Activated CD4-positive, alpha-beta memory T cell treated with anti-CD3 and anti-CD28 coated beads for 36 hours (primary cell): ENCODE results near the gene FBXL4. TPM values are rescaled to one million over a fixed set of nuclear protein-coding genes. Genes with fewer than 3 reads are reported as not detected.

Experiments
- CTCF ChIA-PET: fragments of 350-600 bp; sonication (Branson Sonifier 250); formaldehyde crosslinking; loops from one replicate; lab custom pipeline; 2021; ENCODE audit warnings: antibody characterized with exemption, inconsistent platforms; lab: Charles Lee
- POLR2A ChIA-PET: fragments of 350-600 bp; sonication (Branson Sonifier 250); formaldehyde crosslinking; loops from one replicate; lab custom pipeline; 2021; ENCODE audit warnings: antibody characterized with exemption; lab: Charles Lee
- DNase-seq: peaks from one replicate; pipeline ENCODE4 v3.0.0-alpha.2; 2020
- H3K27ac Mint-ChIP-seq: one replicate; pipeline ENCODE4 v1.8.0; 2021; ENCODE audit warnings: mixed read lengths
- H3K27me3 Mint-ChIP-seq: one replicate; pipeline ENCODE4 v1.8.0; 2021; ENCODE audit warnings: mixed read lengths
- H3K36me3 Mint-ChIP-seq: one replicate; pipeline ENCODE4 v1.8.0; 2021; ENCODE audit warnings: mixed read lengths
- H3K4me1 Mint-ChIP-seq: one replicate; pipeline ENCODE4 v1.8.0; 2021; ENCODE audit warnings: low read depth, mixed read lengths
- H3K4me3 Mint-ChIP-seq: one replicate; pipeline ENCODE4 v1.8.0; 2021; ENCODE audit warnings: mild to moderate bottlenecking, mixed read lengths
- H3K9me3 Mint-ChIP-seq: one replicate; pipeline ENCODE4 v1.8.0; 2021; ENCODE audit warnings: mixed read lengths
- intact Hi-C: fragments of 100-400 bp; cut with micrococcal nuclease; formaldehyde crosslinking; loops from one replicate; pipeline ENCODE4 v1.15.1; 2023
- total RNA-seq, 2 experiments: library from RNA; stranded (reverse); gene quantifications; one replicate each; pipeline ENCODE4 v1.2.3, GENCODE V29; 2021

The FBXL4 gene
- total RNA-seq, 2 experiments from 2014 or later, result 13.8 TPM

GRCh38 chr6:98834060-98835031, 113.4 kb downstream of the FBXL4 start, which contains the start of gene POU3F2:
POU3F2 (plus strand) TSS chr6:98834574; CDS start chr6:98834874, 300 bp downstream.
- H3K27me3 Mint-ChIP-seq, result peaks cover 68% of the 10 kb centered on the region

GRCh38 chr6:98833307-98834059, 114.3 kb downstream of the FBXL4 start:
- ChIA-PET CTCF (interaction anchor here (0.8 to 1.5 kb wide), 3 partner anchors 12 to 14 kb away, joined by 3 to 5 read pairs (median 3); no protein-coding TSS in a partner anchor), POLR2A (interaction anchor here (0.7 kb wide), 1 partner anchor 57 kb away, joined by 3 read pairs; no protein-coding TSS in a partner anchor)
- no peak overlapping the region for H3K27ac Mint-ChIP-seq
- no peaks in the 10 kb centered on the region for H3K36me3 Mint-ChIP-seq
- peaks cover 72% of the 10 kb centered on the region for H3K27me3 Mint-ChIP-seq
- H3K4me1 Mint-ChIP-seq, result peaks cover 45% of the 10 kb centered on the region
- no peak for DNase-seq
- intact Hi-C loops, result loop anchor here (1.0 to 10.0 kb wide), 6 partner anchors 8 to 1549 kb away; partner anchors contain the start of genes FBXL4 and MMS22L
- H3K4me3 Mint-ChIP-seq, result peak overlapping the region; percentile 65
- H3K9me3 Mint-ChIP-seq, result no peaks in the 10 kb centered on the region

More at GRCh38 chr6:98834060-98835031, 113.4 kb downstream of the FBXL4 start, which contains the start of gene POU3F2:
- H3K36me3 Mint-ChIP-seq, result no peaks in the 10 kb centered on the region
- no peaks in the 10 kb centered on the region for H3K9me3 Mint-ChIP-seq
- intact Hi-C loops, result loop anchor here (1.0 to 10.0 kb wide), 4 partner anchors 57 to 1550 kb away; partner anchors contain the start of genes FBXL4 and MMS22L
- ChIA-PET POLR2A (interaction anchor here (0.7 kb wide), 1 partner anchor 58 kb away, joined by 3 read pairs; no protein-coding TSS in a partner anchor), CTCF (interaction anchor here (1.2 kb wide), 1 partner anchor 11 kb away, joined by 3 read pairs; no protein-coding TSS in a partner anchor)
- no peak within 1 kb of the TSS for H3K27ac Mint-ChIP-seq
- DNase-seq, result peak; percentile 81
- H3K4me3 Mint-ChIP-seq, result peak within 1 kb of the TSS; percentile 65
- H3K4me1 Mint-ChIP-seq, result peaks cover 38% of the 10 kb centered on the region

- peak overlapping the region; percentile 65 for H3K4me3 Mint-ChIP-seq
- DNase-seq, result peak; percentile 49
- no peaks in the 10 kb centered on the region for H3K9me3 Mint-ChIP-seq
- ChIA-PET POLR2A (no interaction called here), CTCF (interaction anchor here (0.8 to 1.5 kb wide), 2 partner anchors 13 to 14 kb away, joined by 3 to 5 read pairs; no protein-coding TSS in a partner anchor)
- no peak overlapping the region for H3K27ac Mint-ChIP-seq
- H3K27me3 Mint-ChIP-seq, result peaks cover 73% of the 10 kb centered on the region
- peaks cover 49% of the 10 kb centered on the region for H3K4me1 Mint-ChIP-seq
- intact Hi-C loops, result loop anchor here (1.0 to 10.0 kb wide), 5 partner anchors 8 to 1548 kb away; partner anchors contain the start of gene MMS22L
- H3K36me3 Mint-ChIP-seq, result no peaks in the 10 kb centered on the region
These were observed 114.8 kb downstream of the FBXL4 start for GRCh38 chr6:98833057-98833306.

GRCh38 chr6:98832284-98833056, 115.3 kb downstream of the FBXL4 start:
- H3K36me3 Mint-ChIP-seq, result no peaks in the 10 kb centered on the region
- peaks cover 49% of the 10 kb centered on the region for H3K4me1 Mint-ChIP-seq
- no peaks in the 10 kb centered on the region for H3K9me3 Mint-ChIP-seq
- H3K4me3 Mint-ChIP-seq, result peak overlapping the region; percentile 65
- no peak overlapping the region for H3K27ac Mint-ChIP-seq
- intact Hi-C loops, result loop anchor here (1.0 to 10.0 kb wide), 5 partner anchors 7 to 1548 kb away; partner anchors contain the start of gene MMS22L
- H3K27me3 Mint-ChIP-seq, result peaks cover 71% of the 10 kb centered on the region
- DNase-seq, result no peak
- ChIA-PET POLR2A (no interaction called here), CTCF (interaction anchor here (0.8 to 1.5 kb wide), 2 partner anchors 13 to 15 kb away, joined by 3 to 5 read pairs; no protein-coding TSS in a partner anchor)

GRCh38 chr6:98831959-98832283, 115.8 kb downstream of the FBXL4 start:
- H3K36me3 Mint-ChIP-seq, result no peaks in the 10 kb centered on the region
- intact Hi-C loops, result loop anchor here (5.0 to 10.0 kb wide), 3 partner anchors 55 to 1547 kb away; partner anchors contain the start of gene MMS22L
- peaks cover 72% of the 10 kb centered on the region for H3K27me3 Mint-ChIP-seq
- peaks cover 53% of the 10 kb centered on the region for H3K4me1 Mint-ChIP-seq
- H3K27ac Mint-ChIP-seq, result no peak overlapping the region
- POLR2A ChIA-PET, result no interaction called here
- DNase-seq, result no peak
- H3K9me3 Mint-ChIP-seq, result no peaks in the 10 kb centered on the region
- peak overlapping the region; percentile 53 for H3K4me3 Mint-ChIP-seq
- CTCF ChIA-PET, result no interaction called here

- no peak for DNase-seq
- H3K27ac Mint-ChIP-seq, result no peak overlapping the region
- no peaks in the 10 kb centered on the region for H3K9me3 Mint-ChIP-seq
- H3K4me1 Mint-ChIP-seq, result peaks cover 52% of the 10 kb centered on the region
- ChIA-PET CTCF (interaction anchor here (1.1 to 1.7 kb wide), 2 partner anchors 12 to 14 kb away, joined by 3 to 8 read pairs; no protein-coding TSS in a partner anchor), POLR2A (no interaction called here)
- peaks cover 70% of the 10 kb centered on the region for H3K27me3 Mint-ChIP-seq
- H3K36me3 Mint-ChIP-seq, result no peaks in the 10 kb centered on the region
- intact Hi-C loops, result loop anchor here (5.0 to 10.0 kb wide), 3 partner anchors 54 to 1547 kb away; partner anchors contain the start of gene MMS22L
- H3K4me3 Mint-ChIP-seq, result peak overlapping the region; percentile 53
These were observed 116.4 kb downstream of the FBXL4 start for GRCh38 chr6:98831057-98831958.

GRCh38 chr6:98830146-98830545, 117.6 kb downstream of the FBXL4 start:
- Mint-ChIP-seq H3K36me3 (no peaks in the 10 kb centered on the region), H3K4me1 (peaks cover 49% of the 10 kb centered on the region), H3K4me3 (no peak overlapping the region), H3K27ac (no peak overlapping the region), H3K9me3 (no peaks in the 10 kb centered on the region), H3K27me3 (peaks cover 75% of the 10 kb centered on the region)
- intact Hi-C loops, result loop anchor here (5.0 to 10.0 kb wide), 3 partner anchors 53 to 1545 kb away; partner anchors contain the start of gene MMS22L
- no peak for DNase-seq
- ChIA-PET POLR2A (no interaction called here), CTCF (interaction anchor here (1.7 kb wide), 1 partner anchor 15 kb away, joined by 8 read pairs; no protein-coding TSS in a partner anchor)

GRCh38 chr6:98828941-98829411, 118.8 kb downstream of the FBXL4 start:
- CTCF ChIA-PET, result no interaction called here
- intact Hi-C loops, result loop anchor here (2.0 to 5.0 kb wide), 2 partner anchors 16 to 1633 kb away; partner anchors contain the start of gene SIM1
- Mint-ChIP-seq H3K4me3 (no peak overlapping the region), H3K9me3 (no peaks in the 10 kb centered on the region), H3K4me1 (peaks cover 57% of the 10 kb centered on the region), H3K36me3 (no peaks in the 10 kb centered on the region), H3K27ac (no peak overlapping the region), H3K27me3 (peaks cover 79% of the 10 kb centered on the region)
- POLR2A ChIA-PET, result no interaction called here
- no peak for DNase-seq

GRCh38 chr6:98828211-98828788, 119.4 kb downstream of the FBXL4 start:
- H3K27me3 Mint-ChIP-seq, result peaks cover 79% of the 10 kb centered on the region
- H3K36me3 Mint-ChIP-seq, result no peaks in the 10 kb centered on the region
- H3K4me1 Mint-ChIP-seq, result peaks cover 55% of the 10 kb centered on the region
- DNase-seq, result no peak
- intact Hi-C loops, result loop anchor here (2.0 to 5.0 kb wide), 2 partner anchors 17 to 1634 kb away; partner anchors contain the start of gene SIM1
- ChIA-PET CTCF (no interaction called here), POLR2A (no interaction called here)
- H3K27ac Mint-ChIP-seq, result no peak overlapping the region
- H3K4me3 Mint-ChIP-seq, result no peak overlapping the region
- H3K9me3 Mint-ChIP-seq, result no peaks in the 10 kb centered on the region
